Ishikawa (cell line): ENCODE measurements around the gene RFX2.

ENCODE experiments used
- CEBPB ChIP-seq: IDR thresholded peaks from 2 replicates; pipeline ENCODE4 v1.6.1; 2012
- CREB1 ChIP-seq: IDR thresholded peaks from 2 replicates; pipeline ENCODE4 v1.6.1; 2012; ENCODE audit warnings: low read depth
- EGR1 ChIP-seq: IDR thresholded peaks from 2 replicates; pipeline ENCODE4 v1.6.1; 2012
- EP300 ChIP-seq: IDR thresholded peaks from 2 replicates; pipeline ENCODE4 v1.6.1; 2012; ENCODE audit warnings: borderline replicate concordance
- FOXM1 ChIP-seq: IDR thresholded peaks from 2 replicates; pipeline ENCODE4 v1.6.1; 2012; ENCODE audit warnings: low read depth, borderline replicate concordance
- MAX ChIP-seq: IDR thresholded peaks from 2 replicates; pipeline ENCODE4 v1.6.1; 2012
- NFIC ChIP-seq: IDR thresholded peaks from 2 replicates; pipeline ENCODE4 v1.6.1; 2012
- RAD21 ChIP-seq: IDR thresholded peaks from 2 replicates; pipeline ENCODE4 v1.6.1; 2012; ENCODE audit warnings: low read depth
- REST ChIP-seq: IDR thresholded peaks from 2 replicates; pipeline ENCODE4 v1.6.1; 2012; ENCODE audit warnings: low read depth, mild to moderate bottlenecking
- TAF1 ChIP-seq: IDR thresholded peaks from 2 replicates; pipeline ENCODE4 v1.6.1; 2012; ENCODE audit warnings: low read depth, mild to moderate bottlenecking
- TCF12 ChIP-seq: IDR thresholded peaks from 2 replicates; pipeline ENCODE4 v1.6.1; 2012; ENCODE audit warnings: low read depth
- TEAD4 ChIP-seq: IDR thresholded peaks from 2 replicates; pipeline ENCODE4 v1.6.1; 2012
- USF1 ChIP-seq: IDR thresholded peaks from 2 replicates; pipeline ENCODE4 v1.6.1; 2012
- YY1 ChIP-seq: IDR thresholded peaks from 2 replicates; pipeline ENCODE4 v1.6.1; 2012; ENCODE audit warnings: low read depth
- ZBTB7A ChIP-seq: IDR thresholded peaks from 2 replicates; pipeline ENCODE4 v1.6.1; 2012; ENCODE audit warnings: low read depth

The RFX2 gene

GRCh38 chr19:6132482-6132881 lies 22.2 kb upstream of the RFX2 start:
- TF ChIP-seq CREB1, result no peak
- no peak for TF ChIP-seq FOXM1
- TF ChIP-seq TAF1, result no peak
- TF ChIP-seq EGR1, result no peak
- no peak for TF ChIP-seq CEBPB

- TF ChIP-seq TEAD4, result no peak
- no peak for TF ChIP-seq YY1
- no peak for TF ChIP-seq EGR1
- TF ChIP-seq EP300, result no peak
- TF ChIP-seq TCF12, result no peak
- TF ChIP-seq REST, result no peak
- no peak for TF ChIP-seq RAD21
- no peak for TF ChIP-seq FOXM1
- TF ChIP-seq CEBPB, result no peak
- TF ChIP-seq TAF1, result no peak
- TF ChIP-seq CREB1, result no peak
- no peak for TF ChIP-seq USF1
Measured at GRCh38 chr19:6127716-6128335, 17.5 kb upstream of the RFX2 start.

DNA sequence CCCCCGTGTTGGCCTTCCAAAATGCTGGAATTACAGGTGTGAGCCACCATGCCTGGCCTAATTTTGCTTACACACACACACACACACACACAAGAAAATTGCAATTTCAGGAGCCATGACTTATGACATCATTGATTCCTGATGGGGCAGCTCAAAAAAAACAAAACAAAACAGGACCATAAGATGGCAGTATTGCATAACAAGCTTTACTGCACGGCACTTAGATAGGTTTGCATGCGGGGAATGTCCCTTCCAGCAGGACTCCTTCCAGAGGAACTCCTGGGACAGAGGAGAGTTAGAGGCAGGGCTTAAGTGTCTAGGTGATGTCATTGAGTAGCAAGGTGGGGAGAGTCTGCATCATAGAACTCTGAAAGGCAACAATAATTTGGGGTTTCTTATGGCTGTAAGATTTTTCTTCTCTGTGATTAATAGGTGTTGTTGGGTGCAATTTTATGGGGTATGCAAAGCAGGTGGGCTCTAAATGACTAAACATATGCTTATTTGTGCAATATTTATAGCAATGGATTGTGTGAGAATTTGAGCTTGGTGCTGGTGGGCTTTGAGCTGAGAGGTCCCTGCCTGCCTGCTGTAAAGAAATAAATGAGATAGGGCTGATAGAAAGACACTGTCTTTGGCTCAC lies 16.2 kb upstream of the RFX2 start:
- TF ChIP-seq TEAD4, result 0 out of 2 replicates have a peak, but pooled peaks have one; percentile 10
- no peak for TF ChIP-seq EP300
- no peak for TF ChIP-seq NFIC
- no peak for TF ChIP-seq CREB1
- no peak for TF ChIP-seq EGR1
- peak; percentile 39; the same call in 1 of the 2 replicates for TF ChIP-seq CEBPB
- TF ChIP-seq FOXM1, result no peak
- peak; percentile 80 for TF ChIP-seq RAD21

DNA sequence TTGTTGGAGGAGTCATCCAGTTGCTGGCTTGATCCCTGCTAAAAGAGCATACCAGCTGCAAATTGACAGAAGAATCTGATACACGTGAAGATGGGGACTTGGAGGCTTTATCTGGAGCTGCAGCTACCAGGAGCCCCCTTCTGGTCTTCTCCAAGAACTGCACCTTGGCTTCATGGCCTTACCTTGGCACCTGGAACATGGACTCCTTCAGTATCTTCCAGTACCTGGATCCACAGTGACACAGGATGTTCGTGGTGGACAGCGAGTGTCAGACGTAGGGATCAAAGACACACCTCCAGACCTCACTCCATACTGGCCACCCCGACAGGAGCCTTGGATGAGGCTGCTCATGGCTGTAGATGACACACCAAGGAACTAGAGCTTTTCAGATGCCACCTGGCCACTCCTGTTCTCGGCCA lies 15.3 kb upstream of the RFX2 start:
- TF ChIP-seq TEAD4, result no peak
- TF ChIP-seq FOXM1, result no peak
- TF ChIP-seq TAF1, result no peak
- TF ChIP-seq MAX, result no peak
- TF ChIP-seq REST, result no peak
- peak; percentile 92 for TF ChIP-seq RAD21
- no peak for TF ChIP-seq EP300
- TF ChIP-seq EGR1, result no peak
- TF ChIP-seq NFIC, result no peak
- no peak for TF ChIP-seq USF1
- no peak for TF ChIP-seq CEBPB
- TF ChIP-seq YY1, result peak; percentile 43; the same call in 1 of the 2 replicates
- TF ChIP-seq CREB1, result no peak
- TF ChIP-seq ZBTB7A, result no peak
- no peak for TF ChIP-seq TCF12

DNA sequence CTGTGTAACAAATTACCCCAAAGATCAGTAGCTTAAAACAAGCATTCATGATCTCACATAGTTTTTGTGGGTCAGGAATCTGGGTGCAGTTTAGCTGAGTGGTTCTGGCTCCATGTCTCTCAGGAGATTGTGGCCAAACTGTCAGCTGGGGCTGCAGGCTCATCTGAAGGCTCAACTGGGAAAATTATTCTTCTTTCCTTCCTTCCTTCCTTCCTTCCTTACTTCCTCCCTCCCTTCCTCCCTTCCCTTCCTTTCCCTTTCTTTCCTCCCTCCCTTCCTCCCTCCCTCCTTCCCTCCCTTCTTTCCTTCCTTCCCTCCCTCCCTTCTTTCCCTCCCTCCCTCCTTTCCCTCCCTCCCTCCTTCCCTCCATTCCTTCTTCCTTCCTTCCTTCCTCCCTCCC lies 8.7 kb upstream of the RFX2 start:
- TF ChIP-seq TCF12 (no peak), MAX (no peak), CREB1 (no peak), REST (no peak), USF1 (no peak), RAD21 (no peak), ZBTB7A (no peak), EP300 (no peak), YY1 (no peak), FOXM1 (no peak), TAF1 (no peak), TEAD4 (no peak), NFIC (no peak), EGR1 (no peak), CEBPB (no peak)
